ENCODE data around the gene ABCA3.

DNA sequence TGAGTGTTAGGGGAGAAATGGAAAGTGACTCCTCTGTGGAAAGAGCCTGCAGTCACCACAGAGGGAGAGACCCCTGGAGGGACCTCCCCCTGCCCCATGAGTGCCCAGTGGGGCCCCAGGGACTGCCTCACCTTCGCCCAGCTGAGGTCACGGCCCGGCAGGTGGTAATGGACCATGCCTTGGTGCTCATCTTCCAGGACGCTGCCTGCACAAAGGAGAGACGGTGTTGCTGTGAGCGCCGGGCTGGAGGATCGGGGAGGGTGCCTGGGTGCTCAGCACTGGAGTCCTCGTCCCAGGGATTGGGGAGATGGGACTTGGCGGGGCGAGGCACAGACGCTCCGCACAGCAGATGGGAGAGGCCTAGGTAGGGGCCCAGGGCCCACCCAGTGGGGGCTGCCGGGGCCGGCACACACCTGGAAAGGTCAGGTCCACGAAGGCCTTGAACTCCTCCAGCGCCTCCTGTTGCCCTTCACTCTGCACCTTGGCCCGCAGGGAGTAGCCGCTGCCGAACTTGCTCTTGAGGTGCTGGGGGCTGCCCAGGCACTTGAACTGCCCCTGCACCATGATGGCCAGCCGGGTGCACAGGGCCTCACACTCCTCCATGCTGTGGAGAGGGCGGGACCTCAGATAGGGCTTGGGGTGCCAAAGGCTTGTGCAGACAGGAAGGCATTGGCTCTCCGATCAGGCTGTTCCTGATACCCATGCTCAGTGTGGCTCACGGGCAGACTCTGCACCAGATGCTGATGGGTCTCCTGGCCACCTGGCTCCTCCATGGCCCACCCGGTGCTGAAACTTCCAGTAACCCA is 62.9 kb downstream of the ABCA3 start:
- TF ChIP-seq, protein P1, sequence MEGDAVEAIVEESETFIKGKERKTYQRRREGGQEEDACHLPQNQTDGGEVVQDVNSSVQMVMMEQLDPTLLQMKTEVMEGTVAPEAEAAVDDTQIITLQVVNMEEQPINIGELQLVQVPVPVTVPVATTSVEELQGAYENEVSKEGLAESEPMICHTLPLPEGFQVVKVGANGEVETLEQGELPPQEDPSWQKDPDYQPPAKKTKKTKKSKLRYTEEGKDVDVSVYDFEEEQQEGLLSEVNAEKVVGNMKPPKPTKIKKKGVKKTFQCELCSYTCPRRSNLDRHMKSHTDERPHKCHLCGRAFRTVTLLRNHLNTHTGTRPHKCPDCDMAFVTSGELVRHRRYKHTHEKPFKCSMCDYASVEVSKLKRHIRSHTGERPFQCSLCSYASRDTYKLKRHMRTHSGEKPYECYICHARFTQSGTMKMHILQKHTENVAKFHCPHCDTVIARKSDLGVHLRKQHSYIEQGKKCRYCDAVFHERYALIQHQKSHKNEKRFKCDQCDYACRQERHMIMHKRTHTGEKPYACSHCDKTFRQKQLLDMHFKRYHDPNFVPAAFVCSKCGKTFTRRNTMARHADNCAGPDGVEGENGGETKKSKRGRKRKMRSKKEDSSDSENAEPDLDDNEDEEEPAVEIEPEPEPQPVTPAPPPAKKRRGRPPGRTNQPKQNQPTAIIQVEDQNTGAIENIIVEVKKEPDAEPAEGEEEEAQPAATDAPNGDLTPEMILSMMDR (IDR thresholded peaks at IDR 0.05) = no peak
- TF ChIP-seq EP300 (IDR thresholded peaks at IDR 0.05) = no peak

All from suprapubic skin (tissue), 3 donors.